GM11168 (cell line): ENCODE measurements around the gene FBL.

Source experiments
- in situ Hi-C: fragments of 300-500 bp; cut with MboI; formaldehyde crosslinking; loops from one replicate; pipeline ENCODE4 v1.12.0; 2022; ENCODE audit warnings: low sequenced_read_pairs; ENCODE audit not compliant: unreplicated experiment

Gene FBL

DNA sequence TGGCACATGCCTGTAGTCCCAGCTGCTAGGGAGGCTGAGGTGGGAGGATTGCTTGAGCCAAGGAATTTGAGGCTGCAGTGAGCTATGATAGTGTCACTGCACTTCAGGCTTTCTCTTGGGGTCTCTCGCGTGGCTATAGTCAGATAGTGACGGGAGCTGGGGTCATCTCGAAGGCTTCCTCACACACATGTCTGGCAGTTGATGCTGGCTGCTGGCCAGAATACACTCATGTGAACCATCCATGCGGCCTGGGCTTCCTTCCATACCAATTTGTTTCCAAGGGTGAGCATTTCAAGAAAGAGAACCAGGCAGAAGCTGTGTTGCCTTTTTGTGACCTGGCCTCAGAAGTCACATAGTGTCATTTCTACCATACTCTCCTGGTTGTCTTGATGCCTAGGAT lies 41.1 kb downstream of the FBL start:
- in situ Hi-C loops, result no loop called here

DNA sequence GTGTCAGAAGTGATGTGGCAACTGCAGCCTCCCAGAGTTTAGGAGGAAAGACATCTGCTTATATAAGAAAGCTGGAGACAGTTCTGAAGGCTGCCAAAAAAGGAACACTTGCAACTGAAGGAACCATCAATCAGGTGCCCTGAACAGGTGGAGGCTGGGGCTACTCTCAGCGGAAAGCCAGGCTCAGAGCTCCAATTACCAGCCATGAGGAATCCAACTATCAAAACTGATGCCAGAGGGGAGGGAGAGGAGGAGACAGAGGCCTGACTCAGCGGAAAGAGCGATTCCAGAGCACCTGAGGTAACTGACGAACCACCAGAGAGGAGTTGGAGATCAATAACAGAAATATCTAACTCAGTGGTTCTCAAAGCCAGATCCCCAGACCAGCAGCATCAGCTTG lies 43.2 kb downstream of the FBL start:
- in situ Hi-C loops, result no loop called here

DNA sequence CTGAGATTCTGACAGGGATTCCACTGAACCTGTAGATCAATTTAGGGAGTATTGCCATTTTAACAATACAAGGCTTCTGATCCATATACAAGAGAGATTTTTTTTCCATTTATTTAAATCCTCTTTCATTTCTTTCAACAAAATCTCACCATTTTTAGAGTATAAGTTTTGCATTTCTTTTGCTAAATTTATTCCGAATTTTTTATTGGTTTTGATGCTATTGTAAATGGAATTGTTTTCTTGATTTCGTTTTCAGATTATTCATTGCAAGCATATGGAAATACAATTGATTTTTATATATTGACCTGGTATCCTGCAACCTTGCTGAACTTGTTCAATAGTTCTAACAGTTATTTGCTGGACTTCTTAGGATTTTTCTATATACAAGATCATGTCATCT lies 49.1 kb downstream of the FBL start:
- in situ Hi-C loops, result loop anchor here (10.0 kb wide), 1 partner anchor 48 kb away; the partner anchor contains the start of gene FBL

DNA sequence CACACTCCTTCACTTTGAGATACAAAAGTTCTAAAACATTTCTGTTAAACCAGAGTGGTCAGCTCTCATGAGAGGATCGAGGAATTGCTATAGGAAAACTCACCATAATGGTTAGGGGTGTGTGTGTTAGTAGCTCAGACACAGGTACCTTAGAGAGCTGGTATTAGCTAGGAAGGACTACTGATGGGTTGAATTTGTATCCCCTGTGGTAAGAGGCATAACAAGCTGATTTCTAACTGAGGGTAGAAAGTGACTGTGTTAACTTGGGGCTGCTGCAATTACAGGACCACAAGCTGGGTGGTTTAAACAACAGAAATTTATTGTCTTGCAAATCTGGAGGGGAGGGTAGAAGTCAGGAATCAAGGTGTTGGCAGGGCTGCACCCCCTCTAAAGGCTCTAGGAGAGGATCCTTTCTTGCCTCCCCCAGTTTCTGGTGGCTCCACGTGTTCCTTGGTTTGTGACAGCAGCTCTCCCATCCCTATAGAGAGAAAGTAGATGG lies 50.1 kb downstream of the FBL start:
- in situ Hi-C loops, result loop anchor here (10.0 kb wide), 1 partner anchor 49 kb away; the partner anchor contains the start of gene FBL

DNA sequence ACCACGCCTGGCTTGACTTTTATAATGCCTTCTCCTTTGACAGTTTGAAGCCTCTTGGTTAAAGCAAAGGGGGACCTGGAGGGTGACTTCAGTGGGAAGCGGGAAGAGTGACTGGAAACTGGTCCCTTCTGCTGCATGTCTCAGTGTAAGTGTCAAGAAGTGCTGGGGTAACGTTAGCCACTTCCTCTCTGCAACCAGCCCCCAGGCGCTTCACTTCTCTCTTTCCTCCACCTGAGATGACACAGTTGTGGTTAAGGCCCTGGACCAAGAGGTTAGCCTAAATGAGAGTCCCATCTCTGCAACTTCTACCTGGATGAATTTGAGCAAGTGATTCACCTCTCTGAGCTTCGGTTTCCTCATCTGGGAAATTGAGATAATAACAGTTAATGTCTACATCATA lies 51.2 kb downstream of the FBL start:
- in situ Hi-C loops, result loop anchor here (10.0 kb wide), 1 partner anchor 50 kb away; the partner anchor contains the start of gene FBL

DNA sequence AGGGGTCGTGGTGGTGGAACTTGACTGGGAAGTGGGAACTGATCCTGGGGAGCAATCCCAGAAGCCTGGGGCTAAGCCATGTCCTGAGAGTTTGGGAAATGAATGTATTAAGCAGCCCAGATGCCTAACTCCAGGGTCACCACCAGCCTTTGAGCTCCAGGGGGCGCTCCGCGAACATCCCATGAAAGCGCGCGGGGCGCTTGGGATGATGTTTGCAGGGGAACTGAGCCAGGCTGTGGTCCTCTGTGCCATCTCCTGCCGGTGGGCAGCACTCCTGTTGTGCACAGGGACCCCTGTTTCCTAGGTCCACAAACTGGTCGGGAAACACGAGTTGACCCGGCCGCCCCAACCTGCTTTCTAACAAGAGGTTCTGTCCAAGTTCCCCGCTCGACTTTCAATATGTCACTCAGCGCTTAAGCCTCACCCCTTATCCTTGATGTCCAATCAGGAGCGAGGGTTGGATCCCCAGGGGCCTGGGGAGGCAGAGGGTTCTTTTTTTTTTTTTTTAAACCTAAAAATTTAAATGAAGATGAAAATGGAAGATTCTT lies 53.1 kb downstream of the FBL start:
- in situ Hi-C loops, result loop anchor here (10.0 kb wide), 1 partner anchor 52 kb away; the partner anchor contains the start of gene FBL

DNA sequence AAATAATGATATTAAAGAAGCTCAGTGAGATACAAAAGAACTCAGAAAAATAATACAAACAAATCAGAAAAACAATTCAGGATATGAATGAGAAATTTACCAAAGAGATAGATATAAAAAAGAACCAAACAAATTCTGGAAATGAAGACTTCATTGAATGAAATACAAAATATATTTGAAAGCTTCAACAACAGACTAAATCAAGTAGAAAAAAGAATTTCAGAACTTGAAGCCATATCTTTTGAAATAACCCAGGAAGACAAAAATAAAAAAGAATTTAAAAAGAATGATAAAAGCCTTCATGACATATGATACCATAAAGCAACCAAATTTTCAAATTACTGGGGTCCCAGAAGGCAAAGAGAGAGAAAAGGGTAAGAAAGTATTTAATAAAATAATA lies 57.9 kb downstream of the FBL start:
- in situ Hi-C loops, result no loop called here
